ENCODE results near the gene REEP6.
"Not testable (repeated sequence)": the region's sequence is repeated elsewhere in the genome, so short reads cannot be mapped to it uniquely, and the experiment has no call there.

The REEP6 gene

DNA sequence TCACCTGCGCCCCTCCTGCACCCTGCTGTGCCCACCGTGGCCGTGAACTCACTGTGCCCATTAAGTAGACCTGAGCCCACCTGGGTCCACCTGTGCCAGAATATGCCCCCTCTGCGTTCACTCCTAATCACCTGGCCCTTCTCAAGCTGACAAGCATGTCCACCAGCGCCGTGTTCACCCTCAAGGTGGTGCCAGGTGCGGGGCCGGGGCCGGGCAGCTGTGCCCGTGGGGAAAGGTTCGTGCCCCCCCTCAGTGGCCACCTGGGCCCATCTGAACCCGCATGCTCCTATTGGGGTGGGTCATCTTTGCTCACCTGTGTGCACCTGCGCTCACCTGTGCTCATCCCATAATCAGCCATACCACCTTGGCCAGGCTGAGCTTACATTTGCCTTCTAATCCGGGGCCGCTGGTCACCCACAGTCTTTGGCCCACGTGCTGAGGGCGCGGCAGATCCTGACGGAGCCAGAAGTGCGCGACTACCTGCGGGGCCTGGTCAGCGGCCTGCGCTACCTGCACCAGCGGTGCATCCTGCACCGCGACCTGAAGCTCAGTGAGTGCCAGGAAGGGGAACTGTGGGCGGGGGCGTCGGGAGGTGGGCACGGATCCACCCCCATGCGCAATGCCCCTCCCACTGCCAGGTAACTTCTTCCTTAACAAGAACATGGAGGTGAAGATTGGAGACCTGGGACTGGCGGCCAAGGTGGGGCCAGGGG, 35.2 kb downstream of the REEP6 start:
- no peak for FAIRE-seq

DNA sequence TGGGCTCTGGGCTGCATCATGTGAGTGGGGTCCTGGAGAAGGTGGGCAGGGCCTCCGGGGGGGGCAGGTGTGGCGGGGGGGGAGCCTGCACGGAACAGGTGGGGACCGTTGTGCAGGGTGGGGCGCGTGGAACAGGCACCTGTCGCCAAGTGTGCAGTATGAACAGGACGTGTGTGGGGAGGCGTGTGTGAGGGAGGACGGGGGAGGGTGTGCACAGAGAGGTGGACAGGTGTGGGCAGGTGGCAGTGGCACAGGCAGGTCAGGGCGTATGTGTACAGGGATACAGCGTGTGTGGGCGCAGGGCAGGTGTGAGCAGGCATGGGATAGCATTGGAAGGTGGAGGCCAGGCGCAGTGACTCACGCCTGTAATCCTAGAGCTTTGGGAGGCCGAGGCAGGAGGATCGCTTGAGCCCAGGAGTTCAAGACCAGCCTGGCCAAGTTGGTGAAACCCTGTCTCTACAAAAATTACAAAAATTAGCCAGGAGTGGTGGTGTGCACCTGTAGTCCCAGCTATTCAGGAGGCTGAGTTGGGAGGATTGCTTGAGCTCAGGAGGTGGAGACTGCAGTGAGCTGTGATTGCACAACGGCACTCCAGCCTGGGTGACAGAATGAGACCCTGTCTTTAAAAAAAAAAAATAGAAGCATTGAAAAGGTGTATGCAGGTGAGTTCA, 36.1 kb downstream of the REEP6 start:
- no peak for FAIRE-seq

DNA sequence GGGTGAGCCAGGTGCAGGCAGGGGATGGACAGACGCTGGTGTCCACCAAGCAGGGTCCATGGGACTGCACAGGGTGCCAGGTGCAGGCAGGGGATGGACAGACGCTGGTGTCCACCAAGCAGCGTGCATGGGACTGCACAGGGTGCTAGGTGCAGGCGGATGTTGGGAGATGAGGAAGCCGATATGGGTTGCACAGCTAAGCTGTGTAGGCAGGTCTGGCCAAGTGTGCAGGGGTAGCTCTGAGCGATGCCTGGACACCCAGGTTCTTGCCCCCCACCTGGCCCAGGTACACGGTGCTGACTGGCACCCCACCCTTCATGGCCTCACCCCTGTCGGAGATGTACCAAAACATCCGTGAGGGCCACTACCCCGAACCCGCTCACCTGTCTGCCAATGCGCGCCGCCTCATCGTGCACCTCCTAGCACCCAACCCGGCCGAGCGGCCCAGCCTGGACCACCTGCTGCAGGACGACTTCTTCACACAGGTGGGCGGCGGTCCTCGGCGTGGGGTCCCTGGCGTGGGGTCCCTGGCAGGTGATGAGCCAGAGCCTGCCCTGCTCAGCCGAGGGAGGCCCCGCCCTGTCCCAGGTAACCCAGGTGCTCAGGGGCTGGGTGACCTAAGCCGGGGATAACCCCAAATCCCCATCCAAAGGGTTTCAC, 36.8 kb downstream of the REEP6 start:
- FAIRE-seq, result no peak

GRCh38 chr19:1528596-1529429, 37.8 kb downstream of the REEP6 start:
- FAIRE-seq, result no peak

DNA sequence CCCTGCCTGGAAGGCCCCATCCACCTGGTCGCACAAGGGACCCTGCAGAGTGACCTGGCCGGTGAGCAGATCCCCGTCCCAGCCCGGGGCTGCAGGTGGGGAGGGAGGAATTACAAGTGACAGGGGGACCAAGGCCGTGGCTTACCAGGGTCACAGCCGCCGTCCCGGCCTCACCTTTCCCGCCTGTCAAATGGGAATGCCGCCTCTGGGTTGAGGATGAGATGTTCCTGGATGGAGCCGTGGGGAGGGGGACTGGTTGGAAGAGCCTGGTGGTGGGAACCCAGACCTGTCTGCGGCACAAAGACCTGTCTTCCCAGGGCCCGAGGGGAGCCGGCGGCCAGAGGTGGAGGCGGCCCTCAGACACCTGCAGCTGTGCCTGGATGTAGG, 38.4 kb downstream of the REEP6 start:
- no peak for FAIRE-seq

GRCh38 chr19:1530856-1531255, 39.9 kb downstream of the REEP6 start:
- not testable (repeated sequence) for FAIRE-seq

GRCh38 chr19:1531587-1531986, 40.6 kb downstream of the REEP6 start:
- no peak for FAIRE-seq

DNA sequence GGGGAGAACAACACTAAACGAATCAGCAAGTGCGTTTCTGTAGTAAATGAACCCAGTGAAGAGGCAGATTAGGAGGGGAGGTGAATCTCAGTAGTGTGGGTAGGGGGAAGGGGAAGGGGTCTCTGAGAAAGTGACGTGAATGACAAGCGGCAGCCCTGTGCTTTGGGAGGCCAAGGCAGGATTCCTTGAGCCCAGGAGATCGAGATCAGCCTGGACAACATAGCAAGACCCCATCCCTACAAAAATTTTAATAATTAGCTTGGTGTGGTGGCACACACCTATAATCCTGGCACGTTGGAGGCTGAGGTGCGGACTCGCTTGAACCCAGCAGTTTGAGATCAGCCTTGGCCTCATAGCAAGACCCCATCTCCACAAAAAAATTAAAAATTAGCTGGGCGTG, 41.0 kb downstream of the REEP6 start:
- no peak for FAIRE-seq

DNA sequence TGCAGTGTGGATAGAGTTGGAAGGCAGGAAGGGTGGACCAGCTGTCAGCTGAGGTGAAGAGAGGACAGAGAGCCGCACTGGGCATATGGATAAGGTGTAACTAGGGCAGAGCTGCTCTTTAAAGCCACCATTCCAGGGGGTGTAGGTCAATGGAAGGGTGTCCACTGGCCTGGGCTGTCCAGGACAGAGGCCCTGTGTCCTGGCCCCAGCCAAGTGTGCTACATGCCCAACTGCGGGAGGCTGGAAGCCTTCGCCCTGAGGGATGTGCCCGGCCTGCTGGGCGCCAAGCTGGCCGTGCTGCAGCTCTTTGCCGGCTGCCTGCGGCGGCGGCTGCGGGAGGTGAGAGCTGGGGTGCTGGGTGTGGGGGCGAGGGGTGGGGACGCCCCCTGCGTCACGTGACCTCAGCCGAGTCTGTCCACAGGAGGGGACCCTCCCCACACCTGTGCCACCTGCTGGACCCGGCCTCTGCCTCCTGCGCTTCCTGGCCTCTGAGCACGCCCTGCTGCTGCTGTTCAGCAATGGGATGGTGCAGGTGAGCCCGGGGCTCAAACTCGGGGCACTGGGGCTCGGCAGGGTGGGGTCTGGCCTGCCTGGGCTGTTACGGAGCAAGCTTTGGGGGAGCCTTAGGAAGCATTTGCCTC, 42.6 kb downstream of the REEP6 start:
- FAIRE-seq, result no peak

DNA sequence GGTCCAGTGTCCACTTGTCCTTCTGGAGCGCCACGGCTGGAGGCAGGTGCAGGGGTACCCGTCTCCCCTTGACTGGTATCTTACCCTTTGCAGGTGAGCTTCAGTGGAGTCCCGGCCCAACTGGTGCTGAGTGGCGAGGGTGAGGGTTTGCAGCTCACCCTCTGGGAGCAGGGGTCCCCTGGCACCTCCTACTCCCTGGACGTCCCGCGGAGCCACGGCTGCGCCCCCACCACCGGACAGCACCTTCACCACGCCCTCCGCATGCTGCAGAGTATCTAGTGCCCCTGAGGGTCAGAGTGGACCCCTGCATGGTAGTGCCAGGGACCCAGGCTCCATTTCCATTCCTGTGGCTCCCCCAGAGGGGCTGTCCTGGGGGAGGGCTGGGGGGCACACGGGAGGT, 44.0 kb downstream of the REEP6 start:
- no peak for FAIRE-seq

- FAIRE-seq, result not testable (repeated sequence)
These were observed 44.7 kb downstream of the REEP6 start for GRCh38 chr19:1535699-1536098.

GRCh38 chr19:1538978-1539377, 48.0 kb downstream of the REEP6 start:
- FAIRE-seq, result no peak

- not testable (repeated sequence) for FAIRE-seq
These were observed 48.8 kb downstream of the REEP6 start for GRCh38 chr19:1539749-1540148.

- no peak for FAIRE-seq
These were observed 49.5 kb downstream of the REEP6 start for GRCh38 chr19:1540365-1540925.

All from islet of Langerhans (tissue), 1 donor.